Kidney capillary endothelial cell (primary cell): ENCODE measurements around the gene DDC.
"Not testable (repeated sequence)": the region's sequence is repeated elsewhere in the genome, so short reads cannot be mapped to it uniquely, and the experiment has no call there.

ENCODE experiments used
- DNase-seq: peaks from one replicate; pipeline ENCODE4 v3.0.0-alpha.2; 2018; ENCODE audit warnings: low spot score

Gene DDC

GRCh38 chr7:50554431-50555322 lies 10.5 kb downstream of the DDC start:
- no peak for DNase-seq

GRCh38 chr7:50553973-50554372 lies 11.2 kb downstream of the DDC start:
- no peak for DNase-seq

GRCh38 chr7:50552921-50553320 lies 12.3 kb downstream of the DDC start:
- no peak for DNase-seq

GRCh38 chr7:50552139-50552538 lies 13.1 kb downstream of the DDC start:
- DNase-seq: no peak

- DNase-seq: not testable (repeated sequence)
Observed at GRCh38 chr7:50545613-50546012, 19.6 kb downstream of the DDC start.

- DNase-seq: no peak
Observed at GRCh38 chr7:50544992-50545391, 20.2 kb downstream of the DDC start.

- DNase-seq: no peak
Observed at GRCh38 chr7:50543776-50544442, 21.3 kb downstream of the DDC start.

GRCh38 chr7:50542132-50542531 lies 23.1 kb downstream of the DDC start:
- DNase-seq: no peak

GRCh38 chr7:50540785-50541579 lies 24.2 kb downstream of the DDC start:
- DNase-seq: no peak

- no peak for DNase-seq
Observed at GRCh38 chr7:50539725-50540124, 25.5 kb downstream of the DDC start.

- no peak for DNase-seq
Observed at GRCh38 chr7:50538478-50538877, 26.7 kb downstream of the DDC start.

GRCh38 chr7:50537417-50537816 lies 27.8 kb downstream of the DDC start:
- no peak for DNase-seq

- DNase-seq: not testable (repeated sequence)
Observed at GRCh38 chr7:50535291-50535711, 29.9 kb downstream of the DDC start.

- DNase-seq: peak; percentile 92
Observed at GRCh38 chr7:50534690-50535290, 30.4 kb downstream of the DDC start.

GRCh38 chr7:50533866-50534265 lies 31.3 kb downstream of the DDC start:
- DNase-seq: no peak

- DNase-seq: no peak
Observed at GRCh38 chr7:50531928-50532327, 33.3 kb downstream of the DDC start.

GRCh38 chr7:50531401-50531911 lies 33.7 kb downstream of the DDC start:
- DNase-seq: peak; percentile 27

GRCh38 chr7:50530766-50531165 lies 34.4 kb downstream of the DDC start:
- DNase-seq: no peak

- no peak for DNase-seq
Observed at GRCh38 chr7:50529093-50529862, 35.9 kb downstream of the DDC start.

GRCh38 chr7:50528266-50529092 lies 36.7 kb downstream of the DDC start:
- DNase-seq: no peak
